ENCODE measurements around the gene OR5M10.
"Not testable (repeated sequence)": the region's sequence is repeated elsewhere in the genome, so short reads cannot be mapped to it uniquely, and the experiment has no call there.

The OR5M10 gene
- total RNA-seq, result 0 reads per million in 2 donors

GRCh38 chr11:56577621-56578020 lies at the start of gene OR5M10:
Gene OR5M10 (minus strand): TSS chr11:56577721. CDS start chr11:56577721, 0 bp downstream.
- no peak for DNase-seq

- DNase-seq, result no peak
Observed at GRCh38 chr11:56625946-56626345, 48.4 kb upstream of the OR5M10 start.

GRCh38 chr11:56624661-56625110 lies 47.2 kb upstream of the OR5M10 start:
- no peak for DNase-seq

- no peak for DNase-seq
Observed at GRCh38 chr11:56611174-56611573, 33.7 kb upstream of the OR5M10 start.

- not testable (repeated sequence) for DNase-seq
Observed at GRCh38 chr11:56592088-56592717, 14.7 kb upstream of the OR5M10 start.

GRCh38 chr11:56558574-56558973 lies 18.9 kb downstream of the OR5M10 start:
- DNase-seq, result no peak

GRCh38 chr11:56554691-56555090 lies 22.8 kb downstream of the OR5M10 start:
- not testable (repeated sequence) for DNase-seq

GRCh38 chr11:56545531-56545930 lies 32.0 kb downstream of the OR5M10 start:
- no peak for DNase-seq

- no peak for DNase-seq
Observed at GRCh38 chr11:56543739-56544138, 33.8 kb downstream of the OR5M10 start.

- DNase-seq, result no peak
Observed at GRCh38 chr11:56543157-56543556, 34.4 kb downstream of the OR5M10 start, which contains the start of gene OR5M11. Gene OR5M11 (minus strand): TSS chr11:56543257. CDS start chr11:56543257, 0 bp downstream.

- no peak for DNase-seq
Observed at GRCh38 chr11:56533054-56533740, 44.3 kb downstream of the OR5M10 start.

GRCh38 chr11:56531856-56532255 lies 45.7 kb downstream of the OR5M10 start:
- no peak for DNase-seq
